AG09309 (cell line): ENCODE results near the gene LMF1.

Source experiments
- DNase-seq: peaks from one replicate; pipeline ENCODE4 v3.0.0-alpha.2; 2010; ENCODE audit warnings: low read depth
- H3K4me3 ChIP-seq: 2 replicates; pipeline ENCODE4 v1.5.1; 2011; ENCODE audit warnings: mild to moderate bottlenecking, low read depth, low read length, moderate library complexity; ENCODE audit not compliant: control insufficient read depth
- CTCF ChIP-seq: IDR thresholded peaks from 2 replicates; pipeline ENCODE4 v1.5.1; 2011; ENCODE audit warnings: mild to moderate bottlenecking, low read depth, low read length, inconsistent platforms; ENCODE audit not compliant: insufficient read depth, control insufficient read depth; ENCODE audit errors: missing control alignments

Gene LMF1

DNA sequence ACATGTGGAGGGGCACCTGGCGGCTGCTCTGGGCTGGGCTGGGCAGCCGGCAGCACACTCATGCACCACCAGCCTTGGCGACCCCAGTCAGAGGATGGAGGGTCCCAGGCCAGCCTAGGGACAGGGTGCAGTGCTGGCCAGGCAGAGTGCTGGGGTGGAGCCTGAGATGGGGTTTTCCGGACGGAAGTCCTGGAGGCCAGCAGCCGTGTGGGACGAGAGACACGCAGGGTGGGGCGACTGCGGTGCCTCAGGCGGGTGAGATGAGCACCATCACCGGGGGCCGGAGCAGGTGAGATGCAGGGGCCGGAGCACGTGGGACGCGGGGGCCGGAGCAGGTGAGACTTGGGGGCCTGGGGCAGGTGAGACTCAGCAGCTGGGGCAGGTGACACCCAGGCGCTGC lies 55.2 kb downstream of the LMF1 start:
- H3K4me3 ChIP-seq, result no peak overlapping the region
- no peak for DNase-seq
- no peak for TF ChIP-seq CTCF

DNA sequence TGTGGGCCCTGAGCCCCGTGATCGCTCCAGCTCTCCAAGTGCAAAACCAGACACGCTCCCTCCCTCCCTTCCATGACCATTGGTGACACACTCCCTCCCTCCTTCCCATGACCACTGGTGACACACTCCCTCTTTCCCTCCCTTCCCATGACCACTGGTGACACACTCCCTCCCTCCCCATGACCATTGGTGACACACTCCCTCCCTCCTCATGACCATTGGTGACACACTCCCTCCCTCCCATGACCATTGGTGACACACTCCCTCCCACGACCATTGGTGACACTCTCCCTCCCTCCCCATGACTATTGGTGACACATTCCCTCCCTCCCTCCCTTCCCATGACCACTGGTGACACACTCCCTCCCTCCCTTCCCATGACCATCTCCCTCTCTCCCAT lies 56.3 kb downstream of the LMF1 start:
- DNase-seq, result no peak
- H3K4me3 ChIP-seq, result no peak overlapping the region
- TF ChIP-seq CTCF, result no peak

- TF ChIP-seq CTCF, result no peak
- H3K4me3 ChIP-seq, result no peak overlapping the region
- no peak for DNase-seq
These were observed 56.9 kb downstream of the LMF1 start for GRCh38 chr16:913817-914439.

DNA sequence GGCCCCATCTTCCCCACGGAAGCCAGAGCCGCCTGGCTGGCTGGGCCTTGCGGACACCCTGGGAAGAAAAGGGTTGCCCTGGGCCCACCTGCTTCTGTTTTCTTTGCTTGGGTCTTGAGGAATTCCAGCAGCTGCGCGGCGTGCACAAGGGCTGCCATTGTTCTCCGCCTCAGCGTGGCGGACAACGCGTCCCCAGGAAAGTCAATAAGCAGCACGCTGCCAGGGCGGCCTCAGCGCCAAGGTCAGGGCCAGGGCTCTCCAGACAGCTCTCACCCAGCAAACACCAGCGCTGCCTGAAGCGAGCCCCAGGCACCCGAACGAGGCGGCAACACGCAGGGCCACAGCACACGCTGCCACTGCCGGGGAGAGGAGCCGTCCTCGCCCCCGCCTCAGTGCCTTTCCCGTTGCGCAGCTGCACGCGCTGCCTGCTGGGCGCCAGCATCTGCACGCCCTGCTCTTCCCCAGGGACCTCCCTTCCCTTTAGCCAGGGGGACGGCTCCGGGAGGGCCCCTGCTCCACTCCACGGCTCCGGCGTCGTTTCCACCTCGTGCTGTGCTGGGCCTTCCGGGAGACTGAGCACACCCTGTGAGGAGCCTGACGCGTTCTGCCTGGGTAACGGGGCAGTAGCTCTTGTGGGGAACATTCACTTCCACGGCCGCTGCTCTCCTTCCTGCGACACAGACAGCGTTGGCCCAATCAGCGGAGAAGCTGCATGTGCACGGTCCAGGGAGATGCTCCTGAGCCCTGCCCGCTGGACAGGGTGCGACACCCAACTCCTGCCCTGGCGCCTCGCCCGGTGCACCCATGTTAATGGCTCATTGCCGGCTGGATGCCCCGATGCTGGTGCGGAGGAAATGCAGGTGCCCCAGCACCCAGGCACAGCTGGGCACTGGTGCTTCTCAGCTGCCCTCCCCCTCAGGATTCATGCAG lies 57.8 kb downstream of the LMF1 start:
- TF ChIP-seq CTCF, result no peak
- H3K4me3 ChIP-seq, result no peak overlapping the region
- no peak for DNase-seq

DNA sequence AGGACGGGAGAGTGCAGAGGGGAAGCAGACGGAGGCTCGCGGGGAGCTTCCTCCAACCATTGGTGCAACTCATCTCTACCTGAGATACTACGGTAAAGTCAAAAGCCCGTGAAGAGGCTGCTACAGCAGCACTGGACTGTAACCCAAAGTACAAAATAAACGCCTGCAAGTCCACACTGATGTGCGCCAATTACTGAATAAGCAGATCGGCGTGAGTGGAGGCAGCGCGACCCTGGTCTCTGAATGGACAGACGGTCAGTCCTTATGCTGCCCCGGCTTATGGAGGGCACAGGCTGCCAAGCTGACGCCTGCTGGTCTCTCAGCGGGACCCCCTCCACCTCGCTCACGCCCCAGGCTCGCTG lies 58.5 kb downstream of the LMF1 start:
- no peak overlapping the region for H3K4me3 ChIP-seq
- no peak for DNase-seq
- TF ChIP-seq CTCF, result no peak

- no peak for TF ChIP-seq CTCF
- H3K4me3 ChIP-seq, result no peak overlapping the region
- no peak for DNase-seq
These were observed 59.0 kb downstream of the LMF1 start for GRCh38 chr16:911604-912321.
